ENCODE measurements around the gene ARL6IP4.

DNA sequence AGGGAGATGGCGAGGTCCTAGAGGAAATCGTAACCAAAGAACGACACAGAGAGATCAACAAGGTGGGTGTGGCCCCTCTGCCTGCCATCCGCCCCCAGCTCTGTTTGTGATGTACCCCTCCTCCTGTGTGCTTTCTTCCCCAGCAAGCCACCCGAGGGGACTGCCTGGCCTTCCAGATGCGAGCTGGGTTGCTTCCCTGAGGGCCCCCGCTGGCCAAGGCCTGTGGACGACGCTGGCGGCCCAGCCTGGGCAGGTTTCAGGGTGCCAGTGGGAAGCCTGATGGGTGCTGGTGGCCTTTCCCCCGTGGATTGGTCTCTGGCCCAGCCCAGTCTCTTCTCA lies 2.0 kb downstream of the ARL6IP4 start:
- TF ChIP-seq TAF1 (IDR thresholded peaks at IDR 0.05; ENCODE audit: low read depth, low read length) (no peak), POLR2A (IDR thresholded peaks at IDR 0.05; ENCODE audit: low read depth, low read length) (no peak), POLR2AphosphoS5 (IDR thresholded peaks at IDR 0.05; ENCODE audit: low read depth, low read length) (no peak), SPI1 (IDR thresholded peaks at IDR 0.05; ENCODE audit: low read depth, low read length) (no peak), POU2F2 (IDR thresholded peaks at IDR 0.05; ENCODE audit: low read depth, low read length) (no peak)

All from GM12891 (cell line).